K562 (cell line): Measurements from ENCODE around the gene FAM171A1. TPM values are rescaled to one million over a fixed set of nuclear protein-coding genes. Genes with fewer than 3 reads are reported as not detected.
A peak's percentile ranks its signal among the peaks of the same experiment; 100 is the strongest.

Experiments
- ARNT ChIP-seq, 2 experiments: fragments of 450-650 bp; IDR thresholded peaks; 2 replicates each; pipeline ENCODE4 v1.6.1; 2016; ENCODE audit warnings: mild to moderate bottlenecking in 1 of 2
- ASH1L ChIP-seq: fragments of 450-650 bp; IDR thresholded peaks from 2 replicates; pipeline ENCODE4 v1.6.1; 2018; ENCODE audit warnings: borderline replicate concordance, mild to moderate bottlenecking, low read depth; ENCODE audit not compliant: partially characterized antibody
- ATF1 ChIP-seq, 2 experiments: fragments of 450-650 bp in 1 of 2; IDR thresholded peaks; 2 replicates each; pipeline ENCODE4 v1.6.1; 2016; ENCODE audit warnings: missing compliant biosample characterization in 1 of 2, missing genetic modification characterization in 1 of 2
- CREM ChIP-seq: IDR thresholded peaks from 2 replicates; pipeline ENCODE4 v1.6.1; 2014; ENCODE audit warnings: antibody characterized with exemption, low read depth
- ELF1 ChIP-seq: fragments of 200-800 bp; sonication (Bioruptor generic); IDR thresholded peaks from 2 replicates; pipeline ENCODE4 v1.6.1; 2016; ENCODE audit warnings: missing genetic modification characterization, missing compliant biosample characterization
- JUND ChIP-seq, 2 experiments: IDR thresholded peaks; 2 replicates in 1 of 2; 3 replicates in 1 of 2; pipeline ENCODE4 v1.6.1; 2011; ENCODE audit warnings: borderline replicate concordance in 2 of 2, low read depth in 2 of 2, low read length in 2 of 2, improper control_type of control experiment in 1 of 2, missing biosample characterization in 1 of 2, missing genetic modification characterization in 1 of 2, missing genetic modification reagents in 1 of 2
- MEIS2 ChIP-seq: fragments of 450-650 bp; IDR thresholded peaks from 2 replicates; pipeline ENCODE4 v1.6.1; 2014; ENCODE audit warnings: mild to moderate bottlenecking; ENCODE audit not compliant: partially characterized antibody
- NFYB ChIP-seq: IDR thresholded peaks from 2 replicates; pipeline ENCODE4 v1.6.1; 2011; ENCODE audit warnings: mild to moderate bottlenecking, moderate library complexity; ENCODE audit not compliant: insufficient read length; ENCODE audit errors: extremely low read depth
- NR2C2 ChIP-seq, 2 experiments: fragments of 200-800 bp in 1 of 2; sonication (Bioruptor generic) in 1 of 2; sonication (generic) in 1 of 2; formaldehyde crosslinking in 1 of 2; IDR thresholded peaks; 2 replicates each; pipeline versions ENCODE4 v1.6.1 to v1.8.0; 2016 to 2022; ENCODE audit warnings: mild to moderate bottlenecking in 1 of 2, missing compliant biosample characterization in 1 of 2, missing genetic modification characterization in 1 of 2, missing genetic modification reagents in 1 of 2
- RAD21 ChIP-seq, 2 experiments: fragments of 250-450 bp in 1 of 2; fragments of 450-650 bp in 1 of 2; sonication (Bioruptor Pico) in 1 of 2; formaldehyde crosslinking in 1 of 2; IDR thresholded peaks in 1 of 2; conservative IDR thresholded peaks in 1 of 2; 2 replicates each; pipeline versions ENCODE4 v1.4.0 to v1.8.0; 2020 to 2022; ENCODE audit warnings: mild to moderate bottlenecking in 2 of 2, moderate library complexity in 1 of 2
- RAD51 ChIP-seq: fragments of 450-650 bp; IDR thresholded peaks from 2 replicates; pipeline ENCODE4 v1.7.1; 2016; ENCODE audit warnings: low read depth, mild to moderate bottlenecking, borderline replicate concordance
- RHOXF2B ChIP-seq: fragments of 250-450 bp; sonication (Bioruptor Pico); conservative IDR thresholded peaks from 2 replicates; pipeline ENCODE4 v1.5.1; 2021
- SPI1 ChIP-seq: IDR thresholded peaks from 2 replicates; pipeline ENCODE4 v1.6.1; 2011; ENCODE audit warnings: low read depth, low read length, control low read depth, borderline replicate concordance
- TAF1 ChIP-seq: IDR thresholded peaks from 2 replicates; pipeline ENCODE4 v1.6.1; 2011; ENCODE audit warnings: mild to moderate bottlenecking, low read length, moderate library complexity; ENCODE audit not compliant: insufficient read depth, control insufficient read depth, severe bottlenecking; ENCODE audit errors: extremely low read depth
- XRCC4 ChIP-seq: IDR thresholded peaks from one replicate; pipeline ENCODE4 v1.6.1; 2011; ENCODE audit not compliant: insufficient read depth, insufficient read length; ENCODE audit errors: extremely low read depth
- ZC3H11A ChIP-seq: IDR thresholded peaks from 2 replicates; pipeline ENCODE4 v1.6.1; 2012; ENCODE audit warnings: low read depth, low read length, improper control_type of control experiment
- polyA plus RNA-seq, 8 experiments: library from polyadenylated mRNA; depleted of rRNA in 4 of 8; stranded (reverse) in 5 of 8; unstranded in 3 of 8; fragments of >200 nt; fragmentation: Nextera tagmentation in 2 of 8; fragmentation: Illumina TruSeq in 1 of 8; extraction: Ambion mirVana in 2 of 8; extraction: Trizol in 1 of 8; gene quantifications; 2 replicates each; pipeline versions ENCODE4 v1.2.1 to v1.2.3, GENCODE V29; 2011 to 2014; ENCODE audit warnings: inconsistent platforms in 1 of 8, missing spikeins in 1 of 8
- total RNA-seq, 7 experiments: library from RNA; depleted of rRNA in 6 of 7; stranded (reverse); fragments of >200 nt in 6 of 7; fragmentation: Illumina TruSeq in 2 of 7; extraction: Trizol in 2 of 7; gene quantifications; 2 replicates each; pipeline versions ENCODE4 v1.2.1 to v1.2.3, GENCODE V29; 2011 to 2021; ENCODE audit warnings: low replicate concordance in 1 of 7
- TF ChIP-seq, protein P1 (sequence below): fragments of 250-450 bp; sonication (Bioruptor Pico); IDR thresholded peaks from 2 replicates; pipeline ENCODE4 v1.4.0; 2020
- TF ChIP-seq, protein P2 (sequence below): fragments of 250-450 bp; sonication (Bioruptor Pico); IDR thresholded peaks from 2 replicates; pipeline ENCODE4 v1.4.0; 2020; ENCODE audit warnings: borderline replicate concordance
- TF ChIP-seq, protein P3 (sequence below), 3 experiments: fragments of 200-800 bp in 1 of 3; fragments of 250-450 bp in 1 of 3; fragments of 450-650 bp in 1 of 3; sonication (Bioruptor Pico) in 1 of 3; sonication (Bioruptor generic) in 1 of 3; formaldehyde crosslinking in 1 of 3; IDR thresholded peaks; 2 replicates each; pipeline versions ENCODE4 v1.6.1 to v1.8.0; 2016 to 2022; ENCODE audit warnings: mild to moderate bottlenecking in 2 of 3, missing genetic modification characterization in 2 of 3, missing compliant biosample characterization in 1 of 3, moderate library complexity in 1 of 3

Gene FAM171A1
- total and polyA plus RNA-seq, 9 of the 15 experiments (the other 6 are each of a cell fraction or from before 2014, with no cell fraction given): 0.51 to 8.2 (median 4.8) TPM

DNA sequence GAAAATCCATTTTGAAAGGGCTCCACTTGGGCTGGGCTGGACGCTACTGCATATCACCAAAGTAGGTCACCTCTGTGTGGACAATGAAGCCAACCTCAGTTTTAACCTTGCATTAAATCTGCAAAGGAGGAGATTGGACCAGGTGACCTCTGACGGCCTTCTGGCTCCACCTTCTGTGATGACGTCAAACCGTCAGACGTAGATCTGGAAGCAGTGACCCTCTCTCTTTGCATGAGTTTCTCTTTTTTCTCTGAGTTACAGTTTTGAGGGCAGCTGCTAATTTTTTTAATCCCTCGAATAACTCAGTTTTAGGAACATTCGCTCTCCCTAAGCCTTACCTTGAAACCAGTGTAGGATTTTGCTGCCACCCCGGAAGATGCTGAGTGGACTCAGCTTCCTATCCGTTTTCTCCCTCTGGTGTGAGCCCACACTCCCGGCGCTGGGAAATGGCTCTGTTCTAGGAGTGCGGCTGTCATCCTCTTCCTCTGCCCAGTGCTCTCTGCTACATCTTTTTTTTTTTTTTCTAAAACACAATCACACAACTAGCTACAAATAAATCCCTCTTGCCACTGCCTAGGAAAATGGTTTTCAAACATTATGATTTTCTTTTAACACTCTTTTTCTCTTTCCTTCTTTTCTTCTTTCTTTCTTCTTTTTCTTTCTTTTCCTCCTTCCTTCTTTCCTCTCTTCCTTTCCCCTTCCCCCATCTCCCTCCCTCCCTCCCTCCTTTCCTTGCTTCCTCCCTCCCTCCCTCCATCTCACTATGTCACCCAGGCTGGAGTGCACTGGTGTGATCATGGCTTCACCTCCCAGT, 174.9 kb downstream of the FAM171A1 start (continued):
- TF ChIP-seq RAD51 (peak; percentile 52; the same call in 1 of the 2 replicates), ZC3H11A (no peak), NR2C2 (CRISPR knock-in tag; IDR thresholded peaks at IDR 0.05) (no peak), NR2C2 (tag; IDR thresholded peaks at IDR 0.05) (peak; percentile 47), NFYB (peak; percentile 9), MEIS2 (no peak), CREM (peak; percentile 91), RAD21 (CRISPR knock-in tag; conservative IDR thresholded peaks at IDR 0.05 in 1 of 2, IDR thresholded peaks at IDR 0.05 in 1 of 2) (no peak), TAF1 (no peak), XRCC4 (no peak), ARNT (IDR thresholded peaks at IDR 0.05) (no peak), ASH1L (peak; percentile 31), ATF1 (CRISPR knock-in tag; IDR thresholded peaks at IDR 0.05) (peak; percentile 34; the same call in 1 of the 2 replicates), ATF1 (tag; IDR thresholded peaks at IDR 0.05) (peak; percentile 94), SPI1 (no peak), ELF1 (tag) (peak; percentile 18; the same call in 1 of the 2 replicates), RHOXF2B (CRISPR knock-in tag) (no peak), JUND (IDR thresholded peaks at IDR 0.05; ENCODE audit: borderline replicate concordance, low read depth, low read length) (peak; percentile 59), JUND (tag; IDR thresholded peaks at IDR 0.05; ENCODE audit: borderline replicate concordance, low read depth, low read length) (0 out of 3 replicates have a peak, but pooled peaks have one; percentile 31)
- TF ChIP-seq, protein P1, sequence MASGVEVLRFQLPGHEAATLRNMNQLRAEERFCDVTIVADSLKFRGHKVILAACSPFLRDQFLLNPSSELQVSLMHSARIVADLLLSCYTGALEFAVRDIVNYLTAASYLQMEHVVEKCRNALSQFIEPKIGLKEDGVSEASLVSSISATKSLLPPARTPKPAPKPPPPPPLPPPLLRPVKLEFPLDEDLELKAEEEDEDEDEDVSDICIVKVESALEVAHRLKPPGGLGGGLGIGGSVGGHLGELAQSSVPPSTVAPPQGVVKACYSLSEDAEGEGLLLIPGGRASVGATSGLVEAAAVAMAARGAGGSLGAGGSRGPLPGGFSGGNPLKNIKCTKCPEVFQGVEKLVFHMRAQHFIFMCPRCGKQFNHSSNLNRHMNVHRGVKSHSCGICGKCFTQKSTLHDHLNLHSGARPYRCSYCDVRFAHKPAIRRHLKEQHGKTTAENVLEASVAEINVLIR (CRISPR knock-in tag): peak; percentile 65; the same call in 1 of the 2 replicates
- TF ChIP-seq, protein P2, sequence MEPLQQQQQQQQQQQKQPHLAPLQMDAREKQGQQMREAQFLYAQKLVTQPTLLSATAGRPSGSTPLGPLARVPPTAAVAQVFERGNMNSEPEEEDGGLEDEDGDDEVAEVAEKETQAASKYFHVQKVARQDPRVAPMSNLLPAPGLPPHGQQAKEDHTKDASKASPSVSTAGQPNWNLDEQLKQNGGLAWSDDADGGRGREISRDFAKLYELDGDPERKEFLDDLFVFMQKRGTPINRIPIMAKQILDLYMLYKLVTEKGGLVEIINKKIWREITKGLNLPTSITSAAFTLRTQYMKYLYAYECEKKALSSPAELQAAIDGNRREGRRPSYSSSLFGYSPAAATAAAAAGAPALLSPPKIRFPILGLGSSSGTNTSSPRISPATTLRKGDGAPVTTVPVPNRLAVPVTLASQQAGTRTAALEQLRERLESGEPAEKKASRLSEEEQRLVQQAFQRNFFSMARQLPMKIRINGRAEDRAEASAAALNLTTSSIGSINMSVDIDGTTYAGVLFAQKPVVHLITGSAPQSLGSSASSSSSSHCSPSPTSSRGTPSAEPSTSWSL (CRISPR knock-in tag): no peak
- TF ChIP-seq, protein P3, sequence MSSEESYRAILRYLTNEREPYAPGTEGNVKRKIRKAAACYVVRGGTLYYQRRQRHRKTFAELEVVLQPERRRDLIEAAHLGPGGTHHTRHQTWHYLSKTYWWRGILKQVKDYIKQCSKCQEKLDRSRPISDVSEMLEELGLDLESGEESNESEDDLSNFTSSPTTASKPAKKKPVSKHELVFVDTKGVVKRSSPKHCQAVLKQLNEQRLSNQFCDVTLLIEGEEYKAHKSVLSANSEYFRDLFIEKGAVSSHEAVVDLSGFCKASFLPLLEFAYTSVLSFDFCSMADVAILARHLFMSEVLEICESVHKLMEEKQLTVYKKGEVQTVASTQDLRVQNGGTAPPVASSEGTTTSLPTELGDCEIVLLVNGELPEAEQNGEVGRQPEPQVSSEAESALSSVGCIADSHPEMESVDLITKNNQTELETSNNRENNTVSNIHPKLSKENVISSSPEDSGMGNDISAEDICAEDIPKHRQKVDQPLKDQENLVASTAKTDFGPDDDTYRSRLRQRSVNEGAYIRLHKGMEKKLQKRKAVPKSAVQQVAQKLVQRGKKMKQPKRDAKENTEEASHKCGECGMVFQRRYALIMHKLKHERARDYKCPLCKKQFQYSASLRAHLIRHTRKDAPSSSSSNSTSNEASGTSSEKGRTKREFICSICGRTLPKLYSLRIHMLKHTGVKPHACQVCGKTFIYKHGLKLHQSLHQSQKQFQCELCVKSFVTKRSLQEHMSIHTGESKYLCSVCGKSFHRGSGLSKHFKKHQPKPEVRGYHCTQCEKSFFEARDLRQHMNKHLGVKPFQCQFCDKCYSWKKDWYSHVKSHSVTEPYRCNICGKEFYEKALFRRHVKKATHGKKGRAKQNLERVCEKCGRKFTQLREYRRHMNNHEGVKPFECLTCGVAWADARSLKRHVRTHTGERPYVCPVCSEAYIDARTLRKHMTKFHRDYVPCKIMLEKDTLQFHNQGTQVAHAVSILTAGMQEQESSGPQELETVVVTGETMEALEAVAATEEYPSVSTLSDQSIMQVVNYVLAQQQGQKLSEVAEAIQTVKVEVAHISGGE (CRISPR knock-in tag; IDR thresholded peaks at IDR 0.05): no peak
